GM12874 (cell line): ENCODE data around the gene LCE1D.

Experiments used
- TF ChIP-seq, protein P1 (sequence below): IDR thresholded peaks from 2 replicates; pipeline ENCODE4 v1.5.1; 2011; ENCODE audit warnings: low read depth, mild to moderate bottlenecking, control low read depth, low read length, moderate library complexity; ENCODE audit not compliant: insufficient read depth

Gene LCE1D

DNA sequence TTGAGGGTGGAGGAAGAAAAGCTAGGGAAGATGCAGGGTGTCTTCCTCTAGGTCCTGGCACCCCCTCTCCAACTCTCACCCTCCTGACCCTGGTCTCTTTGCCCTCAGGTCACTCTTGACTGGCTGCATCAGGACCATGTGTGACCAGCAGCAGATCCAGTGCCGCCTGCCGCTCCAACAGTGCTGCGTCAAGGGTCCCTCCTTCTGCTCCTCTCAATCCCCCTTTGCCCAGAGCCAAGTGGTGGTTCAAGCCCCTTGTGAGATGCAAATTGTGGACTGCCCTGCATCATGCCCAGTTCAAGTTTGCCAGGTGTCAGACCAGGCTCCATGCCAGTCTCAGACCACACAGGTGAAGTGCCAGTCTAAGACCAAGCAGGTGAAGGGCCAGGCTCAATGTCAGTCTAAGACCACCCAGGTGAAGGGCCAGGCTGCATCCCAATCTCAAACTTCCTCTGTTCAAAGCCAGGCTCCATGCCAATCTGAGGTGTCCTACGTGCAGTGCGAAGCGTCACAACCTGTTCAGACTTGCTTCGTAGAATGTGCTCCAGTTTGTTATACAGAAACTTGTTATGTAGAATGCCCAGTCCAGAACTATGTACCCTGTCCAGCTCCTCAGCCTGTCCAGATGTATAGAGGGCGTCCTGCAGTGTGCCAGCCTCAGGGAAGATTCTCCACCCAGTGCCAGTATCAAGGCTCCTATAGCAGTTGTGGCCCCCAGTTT lies 36.9 kb upstream of the LCE1D start:
- TF ChIP-seq, protein P1, sequence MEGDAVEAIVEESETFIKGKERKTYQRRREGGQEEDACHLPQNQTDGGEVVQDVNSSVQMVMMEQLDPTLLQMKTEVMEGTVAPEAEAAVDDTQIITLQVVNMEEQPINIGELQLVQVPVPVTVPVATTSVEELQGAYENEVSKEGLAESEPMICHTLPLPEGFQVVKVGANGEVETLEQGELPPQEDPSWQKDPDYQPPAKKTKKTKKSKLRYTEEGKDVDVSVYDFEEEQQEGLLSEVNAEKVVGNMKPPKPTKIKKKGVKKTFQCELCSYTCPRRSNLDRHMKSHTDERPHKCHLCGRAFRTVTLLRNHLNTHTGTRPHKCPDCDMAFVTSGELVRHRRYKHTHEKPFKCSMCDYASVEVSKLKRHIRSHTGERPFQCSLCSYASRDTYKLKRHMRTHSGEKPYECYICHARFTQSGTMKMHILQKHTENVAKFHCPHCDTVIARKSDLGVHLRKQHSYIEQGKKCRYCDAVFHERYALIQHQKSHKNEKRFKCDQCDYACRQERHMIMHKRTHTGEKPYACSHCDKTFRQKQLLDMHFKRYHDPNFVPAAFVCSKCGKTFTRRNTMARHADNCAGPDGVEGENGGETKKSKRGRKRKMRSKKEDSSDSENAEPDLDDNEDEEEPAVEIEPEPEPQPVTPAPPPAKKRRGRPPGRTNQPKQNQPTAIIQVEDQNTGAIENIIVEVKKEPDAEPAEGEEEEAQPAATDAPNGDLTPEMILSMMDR = no peak

GRCh38 chr1:152760551-152761190 lies 35.9 kb upstream of the LCE1D start:
- TF ChIP-seq, protein P1 = no peak

GRCh38 chr1:152761609-152762213 lies 34.8 kb upstream of the LCE1D start:
- TF ChIP-seq, protein P1 = no peak

- TF ChIP-seq, protein P1 = no peak
Measured at GRCh38 chr1:152768847-152769533, 27.5 kb upstream of the LCE1D start.

DNA sequence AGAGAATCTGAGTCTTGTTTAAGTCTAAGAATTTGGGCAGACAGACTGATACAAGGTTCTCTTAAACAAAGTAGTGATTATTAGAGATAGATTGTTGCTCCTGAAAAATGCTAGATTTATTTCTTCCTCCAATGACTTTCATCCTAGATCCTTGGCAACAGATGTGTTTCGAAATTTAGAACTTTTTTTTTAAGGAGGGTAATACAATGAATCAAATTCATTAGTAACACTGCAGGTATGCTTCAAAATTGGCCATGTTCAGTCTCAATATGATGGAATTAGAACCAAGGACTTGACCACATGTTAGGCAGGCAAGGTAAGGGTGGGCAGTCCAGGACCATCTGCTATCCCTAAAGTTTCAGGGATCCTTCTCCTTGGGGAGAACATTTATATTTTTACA lies 26.1 kb upstream of the LCE1D start:
- TF ChIP-seq, protein P1 = no peak

DNA sequence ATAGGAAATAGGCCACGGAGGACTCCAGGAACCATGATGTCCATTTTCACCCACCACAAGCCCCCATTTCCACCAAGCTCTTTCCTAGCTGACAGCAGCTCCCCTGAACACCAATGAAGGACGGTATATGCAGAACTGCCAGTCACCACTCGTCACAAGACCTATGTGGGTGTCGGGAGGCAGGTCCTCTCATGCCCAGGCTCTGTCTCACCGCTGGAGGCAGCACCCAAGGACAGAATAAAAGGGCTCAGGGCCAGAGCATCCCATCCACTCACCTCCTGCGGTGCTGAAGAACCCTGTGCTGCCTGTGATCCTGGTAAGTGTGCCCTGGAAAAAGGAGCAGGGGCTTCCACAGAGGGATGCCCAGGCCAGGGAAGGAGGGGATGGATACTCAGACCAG lies 21.6 kb upstream of the LCE1D start, which contains the start of gene LCE1F:
TSS of gene LCE1F (plus strand) at position 266 of the 400 bp plus-strand sequence. CDS start 1,232 bp downstream, outside the sequence.
- TF ChIP-seq, protein P1 = no peak

GRCh38 chr1:152776361-152776760 lies 20.2 kb upstream of the LCE1D start:
- TF ChIP-seq, protein P1 = no peak
